ENCODE data around the gene ERN2.

ERN2 gene

GRCh38 chr16:23676924-23677480, 36.0 kb downstream of the ERN2 start:
- Histone ChIP-seq H3K4me2 (no peak overlapping the region), H3K4me1 (ENCODE audit: low read depth, poor library complexity, severe bottlenecking) (peaks cover 28% of the 10 kb centered on the region), H3K27me3 (ENCODE audit: insufficient read depth, low read depth) (no peaks in the 10 kb centered on the region), H3K79me2 (ENCODE audit: insufficient read depth, low read depth) (peaks cover 33% of the 10 kb centered on the region), H3K9ac (no peak overlapping the region), H3K36me3 (ENCODE audit: insufficient read depth) (peaks cover 15% of the 10 kb centered on the region; the same call in 1 of the 2 replicates), H3K27ac (no peak overlapping the region), H2AFZ (ENCODE audit: low read depth) (no peak overlapping the region), H3K4me3 (IDR thresholded peaks at IDR 0.05; ENCODE audit: insufficient read depth, low read depth, low read length) (no peak overlapping the region), H4K20me1 (ENCODE audit: insufficient read depth) (0 out of 2 replicates have a peak, but pooled peaks cover 8% of the 10 kb centered on the region)
- no peak for TF ChIP-seq CTCF (conservative IDR thresholded peaks at IDR 0.05; ENCODE audit: low read depth, low read length)

GRCh38 chr16:23673971-23674614, 38.9 kb downstream of the ERN2 start:
- Histone ChIP-seq H3K4me1 (ENCODE audit: low read depth, poor library complexity, severe bottlenecking) (peaks cover 8% of the 10 kb centered on the region), H3K79me2 (ENCODE audit: insufficient read depth, low read depth) (peaks cover 4% of the 10 kb centered on the region), H3K36me3 (ENCODE audit: insufficient read depth) (no peaks in the 10 kb centered on the region), H3K4me3 (IDR thresholded peaks at IDR 0.05; ENCODE audit: insufficient read depth, low read depth, low read length) (no peak overlapping the region), H3K9ac (no peak overlapping the region), H3K27ac (no peak overlapping the region), H3K4me2 (no peak overlapping the region), H4K20me1 (ENCODE audit: insufficient read depth) (no peaks in the 10 kb centered on the region), H3K27me3 (ENCODE audit: insufficient read depth, low read depth) (no peaks in the 10 kb centered on the region), H2AFZ (ENCODE audit: low read depth) (no peak overlapping the region)
- TF ChIP-seq CTCF (conservative IDR thresholded peaks at IDR 0.05; ENCODE audit: low read depth, low read length), result no peak

GRCh38 chr16:23670137-23670776, 42.8 kb downstream of the ERN2 start:
- Histone ChIP-seq H3K36me3 (ENCODE audit: insufficient read depth) (no peaks in the 10 kb centered on the region), H3K4me1 (ENCODE audit: low read depth, poor library complexity, severe bottlenecking) (no peaks in the 10 kb centered on the region), H3K79me2 (ENCODE audit: insufficient read depth, low read depth) (no peaks in the 10 kb centered on the region), H3K27ac (no peak overlapping the region), H3K4me3 (IDR thresholded peaks at IDR 0.05; ENCODE audit: insufficient read depth, low read depth, low read length) (no peak overlapping the region), H3K27me3 (ENCODE audit: insufficient read depth, low read depth) (no peaks in the 10 kb centered on the region), H3K9ac (no peak overlapping the region), H2AFZ (ENCODE audit: low read depth) (no peak overlapping the region), H3K4me2 (no peak overlapping the region), H4K20me1 (ENCODE audit: insufficient read depth) (no peaks in the 10 kb centered on the region)
- no peak for TF ChIP-seq CTCF (conservative IDR thresholded peaks at IDR 0.05; ENCODE audit: low read depth, low read length)

GRCh38 chr16:23668873-23669272, 44.1 kb downstream of the ERN2 start:
- Histone ChIP-seq H3K27ac (no peak overlapping the region), H3K36me3 (ENCODE audit: insufficient read depth) (no peaks in the 10 kb centered on the region), H3K9ac (no peak overlapping the region), H4K20me1 (ENCODE audit: insufficient read depth) (no peaks in the 10 kb centered on the region), H3K4me2 (no peak overlapping the region), H3K27me3 (ENCODE audit: insufficient read depth, low read depth) (no peaks in the 10 kb centered on the region), H3K79me2 (ENCODE audit: insufficient read depth, low read depth) (no peaks in the 10 kb centered on the region), H2AFZ (ENCODE audit: low read depth) (no peak overlapping the region), H3K4me3 (IDR thresholded peaks at IDR 0.05; ENCODE audit: insufficient read depth, low read depth, low read length) (no peak overlapping the region), H3K4me1 (ENCODE audit: low read depth, poor library complexity, severe bottlenecking) (no peaks in the 10 kb centered on the region)
- TF ChIP-seq CTCF (conservative IDR thresholded peaks at IDR 0.05; ENCODE audit: low read depth, low read length), result no peak
